Measurements from ENCODE around the gene PRPF8. TPM values are rescaled to one million over a fixed set of nuclear protein-coding genes. Genes with fewer than 3 reads are reported as not detected.

Gene PRPF8
- total and polyA plus RNA-seq, 2 of the 13 experiments (the other 11 are each of a cell fraction or from before 2014, with no cell fraction given): 112 to 179 TPM

GRCh38 chr17:1649844-1650501, 34.7 kb downstream of the PRPF8 start, which contains the start of gene RILP (continued):
- TF ChIP-seq EP300 (IDR thresholded peaks at IDR 0.05; ENCODE audit: low read depth in 2 of 2, low read length in 2 of 2) (peak in 1 of 2 experiments; percentile 12; a peak in 1 of 4 replicates), EP300 (CRISPR knock-in tag; IDR thresholded peaks at IDR 0.05; ENCODE audit: borderline replicate concordance) (no peak), ELF3 (CRISPR knock-in tag; IDR thresholded peaks at IDR 0.05) (peak; percentile 73; the same call in 1 of the 2 replicates), ZGPAT (CRISPR knock-in tag; IDR thresholded peaks at IDR 0.05) (peak; percentile 69; the same call in 1 of the 2 replicates), ARID5B (CRISPR knock-in tag; IDR thresholded peaks at IDR 0.05) (peak; percentile 65), HMGXB4 (CRISPR knock-in tag; IDR thresholded peaks at IDR 0.05; ENCODE audit: borderline replicate concordance in 1 of 2, low read depth in 1 of 2) (peak; percentile 26 to 56; a peak in 1 of 4 replicates), NR2F6 (IDR thresholded peaks at IDR 0.05) (no peak), NR2F6 (CRISPR knock-in tag; IDR thresholded peaks at IDR 0.05) (peak; percentile 72; the same call in 1 of the 2 replicates), NFE2L1 (CRISPR knock-in tag; IDR thresholded peaks at IDR 0.05; ENCODE audit: borderline replicate concordance) (no peak), ZNF788 (CRISPR knock-in tag; IDR thresholded peaks at IDR 0.05; ENCODE audit: borderline replicate concordance) (0 out of 2 replicates have a peak, but pooled peaks have one; percentile 18), ZFP37 (CRISPR knock-in tag; IDR thresholded peaks at IDR 0.05; ENCODE audit: borderline replicate concordance) (0 out of 2 replicates have a peak, but pooled peaks have one; percentile 40), DZIP1 (CRISPR knock-in tag; IDR thresholded peaks at IDR 0.05) (no peak), ERF (CRISPR knock-in tag; IDR thresholded peaks at IDR 0.05) (peak; percentile 63; the same call in 1 of the 2 replicates), SIX4 (CRISPR knock-in tag; IDR thresholded peaks at IDR 0.05) (no peak), ATRX (CRISPR knock-in tag; IDR thresholded peaks at IDR 0.05; ENCODE audit: borderline replicate concordance) (no peak), ZNF713 (CRISPR knock-in tag; IDR thresholded peaks at IDR 0.05) (no peak), TAF1 (CRISPR knock-in tag; IDR thresholded peaks at IDR 0.05) (0 out of 2 replicates have a peak, but pooled peaks have one; percentile 15), ZFX (CRISPR knock-in tag; IDR thresholded peaks at IDR 0.05; ENCODE audit: low read depth) (peak; percentile 73), MTA1 (CRISPR knock-in tag; IDR thresholded peaks at IDR 0.05; ENCODE audit: borderline replicate concordance) (peak; percentile 21; the same call in 1 of the 2 replicates), ZNF354B (CRISPR knock-in tag; IDR thresholded peaks at IDR 0.05) (0 out of 2 replicates have a peak, but pooled peaks have one; percentile 55)
